Astrocyte (in vitro differentiated cells and primary cell): ENCODE data around the gene LMAN2L. TPM values are rescaled to one million over a fixed set of nuclear protein-coding genes. Genes with fewer than 3 reads are reported as not detected.
"Not testable (repeated sequence)": the region's sequence is repeated elsewhere in the genome, so short reads cannot be mapped to it uniquely, and the experiment has no call there.

Source experiments
- DNase-seq: peaks from one replicate; pipeline ENCODE4 v3.0.0-alpha.2; 2010; ENCODE audit warnings: low read depth
- FAIRE-seq: peaks from 2 replicates; lab custom pipeline; 2011; peaks lifted over from hg19 to GRCh38; lab: Jason Lieb, UNC
- H2AFZ ChIP-seq: 2 replicates; pipeline ENCODE4 v1.6.0; 2012; ENCODE audit warnings: low read depth, low read length, inconsistent platforms
- H3K27ac ChIP-seq: 2 replicates; pipeline ENCODE4 v1.5.1; 2011; ENCODE audit warnings: low read depth, low read length, inconsistent platforms
- H3K27me3 ChIP-seq: 2 replicates; pipeline ENCODE4 v1.6.0; 2011; ENCODE audit warnings: low read length, inconsistent platforms; ENCODE audit not compliant: insufficient read depth
- H3K36me3 ChIP-seq: 2 replicates; pipeline ENCODE4 v1.5.1; 2011; ENCODE audit warnings: low read length, inconsistent platforms; ENCODE audit not compliant: insufficient read depth
- H3K4me1 ChIP-seq: 2 replicates; pipeline ENCODE4 v1.5.1; 2011; ENCODE audit warnings: low read length, inconsistent platforms; ENCODE audit not compliant: insufficient read depth
- H3K4me2 ChIP-seq: 2 replicates; pipeline ENCODE4 v1.6.0; 2012; ENCODE audit warnings: low read length, inconsistent platforms
- H3K4me3 ChIP-seq: 2 replicates; pipeline ENCODE4 v1.5.1; 2011; ENCODE audit warnings: low read depth, mild to moderate bottlenecking, low read length, inconsistent platforms; ENCODE audit not compliant: insufficient read depth
- H3K79me2 ChIP-seq: 2 replicates; pipeline ENCODE4 v1.6.0; 2012; ENCODE audit warnings: mild to moderate bottlenecking, low read length, inconsistent platforms; ENCODE audit not compliant: insufficient read depth
- H3K9ac ChIP-seq: 2 replicates; pipeline ENCODE4 v1.6.0; 2012; ENCODE audit warnings: mild to moderate bottlenecking, low read length, inconsistent platforms
- H3K9me3 ChIP-seq: 2 replicates; pipeline ENCODE4 v1.5.1; 2012; ENCODE audit warnings: low read depth, mild to moderate bottlenecking, low read length, inconsistent platforms; ENCODE audit not compliant: insufficient read depth
- H4K20me1 ChIP-seq: 2 replicates; pipeline ENCODE4 v1.6.0; 2012; ENCODE audit warnings: low read length, inconsistent platforms; ENCODE audit not compliant: insufficient read depth
- H3K27ac Mint-ChIP-seq: one replicate; pipeline ENCODE4 v1.8.0; 2021; ENCODE audit warnings: mild to moderate bottlenecking, mixed read lengths; ENCODE audit not compliant: unreplicated experiment
- H3K27me3 Mint-ChIP-seq: one replicate; pipeline ENCODE4 v1.8.0; 2021; ENCODE audit warnings: low read depth, mixed read lengths; ENCODE audit not compliant: unreplicated experiment
- H3K36me3 Mint-ChIP-seq: one replicate; pipeline ENCODE4 v1.8.0; 2021; ENCODE audit warnings: low read depth, mixed read lengths; ENCODE audit not compliant: unreplicated experiment
- H3K4me1 Mint-ChIP-seq: one replicate; pipeline ENCODE4 v1.8.0; 2021; ENCODE audit warnings: low read depth, mixed read lengths; ENCODE audit not compliant: unreplicated experiment
- H3K4me3 Mint-ChIP-seq: one replicate; pipeline ENCODE4 v1.8.0; 2021; ENCODE audit warnings: mild to moderate bottlenecking, moderate library complexity, mixed read lengths; ENCODE audit not compliant: unreplicated experiment
- H3K9me3 Mint-ChIP-seq: one replicate; pipeline ENCODE4 v1.8.0; 2021; ENCODE audit warnings: mild to moderate bottlenecking, mixed read lengths; ENCODE audit not compliant: unreplicated experiment
- CTCF ChIP-seq: IDR thresholded peaks from 2 replicates; pipeline ENCODE4 v1.5.1; 2011; ENCODE audit warnings: low read depth, mild to moderate bottlenecking, inconsistent platforms, low read length, moderate library complexity; ENCODE audit not compliant: insufficient read depth
- EZH2 ChIP-seq: IDR thresholded peaks from 2 replicates; pipeline ENCODE4 v1.6.1; 2012; ENCODE audit warnings: mild to moderate bottlenecking, low read length, inconsistent platforms; ENCODE audit not compliant: insufficient read depth
- total RNA-seq: library from RNA; stranded (reverse); gene quantifications from 2 replicates; pipeline ENCODE4 v1.2.1, GENCODE V29; 2021

The LMAN2L gene
- total RNA-seq, 1 donor from 2014 or later = 19.8 TPM

- H3K9ac ChIP-seq = no peak overlapping the region
- Mint-ChIP-seq H3K9me3 (no peaks in the 10 kb centered on the region), H3K36me3 (no peaks in the 10 kb centered on the region), H3K4me3 (no peak overlapping the region), H3K4me1 (peaks cover 4% of the 10 kb centered on the region), H3K27me3 (peaks cover 22% of the 10 kb centered on the region), H3K27ac (no peak overlapping the region)
- no peak for DNase-seq
- no peak overlapping the region for H3K4me3 ChIP-seq
- no peak overlapping the region for H2AFZ ChIP-seq
- no peak for TF ChIP-seq CTCF
- no peak for TF ChIP-seq EZH2
- no peaks in the 10 kb centered on the region for H3K79me2 ChIP-seq
- H3K27ac ChIP-seq = no peak overlapping the region
- H3K36me3 ChIP-seq = no peaks in the 10 kb centered on the region
- H4K20me1 ChIP-seq = no peaks in the 10 kb centered on the region
- no peak overlapping the region for H3K4me2 ChIP-seq
- no peak for FAIRE-seq
- H3K9me3 ChIP-seq = no peaks in the 10 kb centered on the region
- peaks cover 24% of the 10 kb centered on the region for H3K27me3 ChIP-seq
- no peaks in the 10 kb centered on the region for H3K4me1 ChIP-seq
Measured at GRCh38 chr2:96679848-96680247, 60.0 kb downstream of the LMAN2L start.

- H3K9me3 ChIP-seq = no peaks in the 10 kb centered on the region
- H3K4me3 Mint-ChIP-seq = no peak overlapping the region
- FAIRE-seq (no peak), DNase-seq (no peak)
- H3K79me2 ChIP-seq = no peaks in the 10 kb centered on the region
- no peak overlapping the region for H3K27ac Mint-ChIP-seq
- H3K27ac ChIP-seq = no peak overlapping the region
- H3K27me3 ChIP-seq = peaks cover 2% of the 10 kb centered on the region
- no peak overlapping the region for H2AFZ ChIP-seq
- no peaks in the 10 kb centered on the region for H4K20me1 ChIP-seq
- peaks cover 12% of the 10 kb centered on the region for H3K4me1 Mint-ChIP-seq
- peaks cover 13% of the 10 kb centered on the region for H3K4me1 ChIP-seq
- H3K4me2 ChIP-seq = no peak overlapping the region
- peaks cover 24% of the 10 kb centered on the region for H3K27me3 Mint-ChIP-seq
- no peak overlapping the region for H3K9ac ChIP-seq
- H3K9me3 Mint-ChIP-seq = no peaks in the 10 kb centered on the region
- TF ChIP-seq EZH2 = no peak
- no peak for TF ChIP-seq CTCF
- H3K36me3 ChIP-seq = no peaks in the 10 kb centered on the region
- H3K4me3 ChIP-seq = no peak overlapping the region
- no peaks in the 10 kb centered on the region for H3K36me3 Mint-ChIP-seq
Measured at GRCh38 chr2:96669539-96670215, 70.2 kb downstream of the LMAN2L start.

DNA sequence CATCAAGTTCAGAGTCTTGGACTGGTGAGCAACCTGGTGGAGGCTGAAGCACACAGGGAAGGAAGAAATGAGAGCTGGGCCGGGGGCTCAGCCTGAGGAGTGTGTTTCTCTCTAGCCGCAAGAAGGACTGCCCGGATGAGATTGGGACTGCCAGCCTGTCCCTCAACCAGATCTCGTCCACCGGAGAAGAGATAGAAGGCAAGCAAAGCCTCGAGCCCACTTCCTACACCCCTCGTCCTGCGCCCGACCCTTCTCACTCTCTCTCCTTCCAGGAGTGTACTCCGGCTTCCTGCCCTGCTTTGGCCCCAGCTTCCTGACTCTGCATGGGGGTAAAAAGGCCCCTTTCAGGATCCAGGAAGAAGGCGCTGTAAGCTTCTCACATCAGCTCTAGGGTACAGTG lies 71.1 kb downstream of the LMAN2L start:
- H3K4me1 ChIP-seq = peaks cover 14% of the 10 kb centered on the region
- no peak overlapping the region for H3K4me2 ChIP-seq
- no peaks in the 10 kb centered on the region for H3K36me3 ChIP-seq
- H3K9me3 Mint-ChIP-seq = no peaks in the 10 kb centered on the region
- H3K4me1 Mint-ChIP-seq = peaks cover 12% of the 10 kb centered on the region
- no peak overlapping the region for H3K27ac ChIP-seq
- no peaks in the 10 kb centered on the region for H3K27me3 ChIP-seq
- no peaks in the 10 kb centered on the region for H3K9me3 ChIP-seq
- DNase-seq (no peak), FAIRE-seq (no peak)
- peaks cover 19% of the 10 kb centered on the region for H3K27me3 Mint-ChIP-seq
- no peak overlapping the region for H3K9ac ChIP-seq
- H3K4me3 ChIP-seq = no peak overlapping the region
- H3K79me2 ChIP-seq = no peaks in the 10 kb centered on the region
- no peaks in the 10 kb centered on the region for H3K36me3 Mint-ChIP-seq
- no peak overlapping the region for H3K4me3 Mint-ChIP-seq
- no peaks in the 10 kb centered on the region for H4K20me1 ChIP-seq
- TF ChIP-seq CTCF (no peak), EZH2 (no peak)
- H3K27ac Mint-ChIP-seq = no peak overlapping the region
- H2AFZ ChIP-seq = no peak overlapping the region

DNA sequence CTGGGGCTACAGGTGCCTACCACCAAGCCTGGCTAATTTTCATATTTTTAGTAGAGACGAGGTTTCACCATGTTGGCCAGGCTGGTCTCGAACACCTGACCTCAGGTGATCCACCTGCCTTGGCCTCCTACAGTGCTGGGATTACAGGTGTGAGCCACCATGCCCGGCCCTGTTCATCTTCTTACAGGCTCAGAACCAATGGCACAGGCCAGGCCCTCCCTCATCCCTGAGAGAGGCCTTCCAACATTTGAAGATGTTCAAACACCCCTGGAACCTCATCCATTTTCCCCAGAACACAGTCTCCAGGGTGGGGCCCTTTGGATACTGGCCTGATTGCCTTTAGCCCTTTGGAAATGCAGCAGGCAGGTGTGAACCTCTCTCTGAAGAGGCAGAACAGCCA lies 74.1 kb downstream of the LMAN2L start:
- not testable (repeated sequence) for FAIRE-seq

More for the DNA sequence above, 74.1 kb downstream of the LMAN2L start:
- H3K4me3 Mint-ChIP-seq, H2AFZ ChIP-seq, H4K20me1 ChIP-seq, H3K27me3 ChIP-seq, H3K27me3 Mint-ChIP-seq, H3K36me3 Mint-ChIP-seq, H3K4me3 ChIP-seq, H3K9me3 ChIP-seq, H3K36me3 ChIP-seq, H3K79me2 ChIP-seq, DNase-seq, H3K9me3 Mint-ChIP-seq: not testable (repeated sequence)
- Histone ChIP-seq H3K9ac (peak overlapping the region; percentile 62), H3K4me1 (peaks cover 14% of the 10 kb centered on the region), H3K4me2 (peak overlapping the region; percentile 58), H3K27ac (peak overlapping the region; percentile 72)
- H3K27ac Mint-ChIP-seq = peak overlapping the region; percentile 99
- peaks cover 12% of the 10 kb centered on the region for H3K4me1 Mint-ChIP-seq
